ENCODE data around the gene GABARAPL2.
A peak's percentile ranks its signal among the peaks of the same experiment; 100 is the strongest.

GABARAPL2 gene

DNA sequence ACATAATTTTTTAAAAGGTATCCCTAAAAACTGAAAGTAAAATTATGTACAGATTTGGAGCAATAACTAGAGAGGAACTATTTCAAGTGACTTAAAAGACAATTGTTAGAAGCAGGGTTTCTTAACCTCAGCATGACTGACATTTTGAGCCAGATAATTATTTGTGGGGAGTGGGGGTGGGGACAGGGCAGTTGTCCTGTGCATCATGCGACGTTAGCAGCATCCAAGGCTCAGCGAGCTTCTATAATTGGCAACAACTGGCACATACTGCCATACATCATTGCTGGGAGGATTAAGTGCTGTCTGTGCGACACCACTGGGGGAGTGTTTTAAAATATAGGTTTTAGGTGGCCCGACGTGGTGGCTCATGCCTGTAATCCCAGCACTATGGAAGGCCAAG, 27.1 kb downstream of the GABARAPL2 start:
- FAIRE-seq: no peak

DNA sequence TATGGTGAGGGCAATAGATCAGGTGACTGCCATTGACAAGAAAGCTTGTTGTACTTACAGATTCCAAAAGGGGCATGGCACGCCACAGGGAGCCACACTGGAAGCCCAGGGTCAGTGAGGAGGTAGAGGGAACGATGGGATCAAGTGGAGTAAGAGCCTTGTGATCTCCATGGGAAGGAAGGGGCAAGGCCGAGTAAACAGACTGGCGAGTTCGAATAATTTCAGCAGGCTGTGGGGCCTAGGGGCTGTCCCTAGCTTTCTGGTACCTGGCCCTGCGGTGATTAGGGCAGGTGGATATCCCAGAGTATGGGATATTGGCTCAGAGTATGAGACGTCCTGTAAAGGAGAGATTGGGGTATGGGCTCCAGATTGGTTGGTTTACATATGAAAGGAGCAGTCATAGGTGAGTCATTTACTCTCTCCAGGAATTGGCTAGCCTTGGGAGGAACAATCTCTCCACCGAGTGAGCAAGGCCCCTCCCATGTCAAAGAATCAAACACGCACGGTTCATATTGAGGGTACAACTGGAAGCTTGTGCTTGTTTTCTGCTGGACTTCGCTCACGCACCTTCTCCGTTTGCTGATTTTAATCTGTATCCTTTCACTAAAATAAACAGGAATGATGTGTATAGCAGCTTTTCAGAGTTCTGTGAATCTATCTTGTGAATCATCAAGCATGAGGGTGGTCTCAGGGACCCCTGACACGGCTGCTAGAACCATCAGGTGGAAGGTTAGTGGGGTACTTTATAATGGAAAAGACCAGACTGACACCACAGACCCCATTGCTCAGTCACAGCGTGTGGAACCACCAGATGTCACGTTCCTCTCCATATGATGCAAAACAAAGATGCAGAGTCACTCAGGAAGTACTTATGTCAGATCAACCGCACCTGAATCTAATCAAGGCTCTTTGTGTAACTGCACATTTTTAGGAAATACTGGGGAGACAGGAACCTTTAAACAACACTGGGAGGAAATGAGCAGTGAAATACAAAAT, 27.9 kb downstream of the GABARAPL2 start:
- FAIRE-seq: no peak

DNA sequence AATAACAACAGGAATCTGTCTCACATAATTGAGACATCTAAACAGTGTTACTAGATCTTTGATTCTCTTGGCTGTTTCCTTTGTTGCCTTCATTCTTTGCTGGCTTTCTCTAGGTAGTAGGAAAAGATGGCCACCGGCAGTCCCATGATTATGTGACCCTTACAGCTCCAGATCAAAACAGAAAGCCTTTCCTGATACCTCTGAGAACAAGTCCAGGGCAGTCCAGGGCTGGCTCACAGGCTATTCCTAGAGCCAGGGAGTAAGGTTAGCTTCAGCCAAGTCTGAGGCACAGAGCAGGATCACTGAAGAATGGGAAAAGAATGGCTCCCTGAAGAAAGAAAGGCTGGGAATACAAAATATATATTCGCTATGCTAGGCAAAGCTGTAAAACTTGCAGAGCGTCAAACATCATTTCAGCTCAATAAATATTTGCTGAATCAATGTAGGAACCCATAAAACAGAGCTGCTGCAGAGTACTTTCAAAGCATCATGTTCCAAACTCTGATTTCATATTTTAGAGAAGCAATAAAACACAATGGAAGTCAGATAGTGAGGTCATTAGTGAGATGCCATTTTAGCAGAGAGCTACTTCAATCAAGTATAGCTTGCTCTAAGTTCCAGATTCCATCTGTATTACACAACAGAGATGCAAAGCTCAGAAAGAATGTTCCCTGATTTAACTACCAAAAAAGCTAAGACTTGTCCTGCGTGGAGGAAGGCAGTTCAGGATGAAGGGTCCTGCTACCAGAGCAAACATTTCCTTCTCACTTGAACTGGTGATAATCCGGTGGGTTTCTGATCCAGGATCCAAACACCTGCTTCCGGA, 33.5 kb downstream of the GABARAPL2 start:
- no peak for FAIRE-seq

DNA sequence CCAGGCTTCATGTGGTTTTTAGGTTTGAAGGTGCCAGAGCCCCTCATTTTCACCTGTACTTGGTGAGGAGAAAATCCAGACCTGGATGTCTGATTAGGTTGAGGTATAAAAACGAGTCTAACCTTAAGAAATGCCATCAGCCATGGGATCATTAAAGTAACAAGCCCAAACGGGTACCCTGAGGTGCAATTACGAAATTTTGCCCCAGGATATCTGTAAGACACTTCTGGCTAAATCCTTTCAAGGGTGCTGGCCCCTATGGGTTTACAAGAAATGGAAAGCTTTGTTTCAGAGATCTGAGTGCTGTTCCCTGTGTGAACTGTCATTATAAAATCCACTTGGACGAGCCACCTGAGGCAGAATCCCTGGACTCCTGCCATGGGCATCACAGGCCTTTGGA, 37.1 kb downstream of the GABARAPL2 start:
- FAIRE-seq: no peak

DNA sequence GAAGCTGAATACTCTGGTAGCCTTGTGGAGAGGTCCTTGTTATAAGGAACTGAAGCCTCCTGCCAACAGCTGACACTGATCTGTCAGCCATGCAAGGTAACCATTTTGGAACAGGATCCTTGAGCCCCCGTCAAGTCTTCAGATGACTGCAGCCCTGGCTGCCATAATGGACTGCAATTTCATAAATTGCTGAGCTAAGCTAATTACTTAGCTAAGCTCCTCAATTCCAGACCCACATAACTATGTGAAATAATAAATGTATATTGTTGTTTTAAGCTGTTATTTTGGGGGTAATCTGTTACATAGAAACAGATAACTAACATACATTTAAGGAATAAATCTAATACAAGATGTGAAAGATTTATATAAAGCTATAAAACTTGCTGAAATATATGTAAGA, 40.3 kb downstream of the GABARAPL2 start:
- no peak for FAIRE-seq

DNA sequence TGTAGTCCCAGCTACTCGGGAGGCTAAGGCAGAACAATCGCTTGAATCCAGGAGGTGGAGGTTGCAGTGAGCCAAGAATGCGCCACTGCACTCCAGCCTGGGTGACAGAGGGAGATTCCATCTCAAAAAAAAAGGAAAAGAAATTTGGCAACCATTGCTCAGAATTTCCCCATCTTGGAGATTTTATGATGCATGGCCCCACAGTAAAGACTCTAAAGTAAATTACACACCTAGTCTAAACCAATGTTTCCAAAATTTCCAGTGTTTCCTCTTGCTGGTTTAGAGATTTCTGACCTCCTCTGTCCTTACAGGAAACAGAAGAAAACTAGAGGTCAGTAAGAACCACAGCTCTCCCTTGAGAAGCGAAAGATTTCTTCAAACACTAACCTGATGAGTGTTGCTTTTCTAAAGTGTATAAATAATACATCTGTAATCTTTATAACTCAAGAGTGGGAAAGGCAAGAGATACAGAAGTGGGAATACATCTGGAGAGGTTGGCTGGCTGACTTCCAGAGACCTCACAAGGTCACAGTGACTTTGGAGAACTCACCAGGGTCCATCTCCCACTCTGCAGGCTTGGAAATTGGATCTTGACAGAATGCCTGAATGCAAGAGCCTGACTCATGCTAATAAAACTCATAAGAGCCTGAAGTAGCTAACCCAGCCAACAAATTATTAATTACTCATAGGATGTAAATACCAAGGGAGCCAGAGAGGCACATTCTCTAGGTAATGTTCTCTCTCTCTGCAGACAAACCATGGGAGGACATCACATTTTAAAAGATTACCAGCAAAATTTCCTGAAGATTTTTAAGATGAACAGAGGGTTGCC, 48.1 kb downstream of the GABARAPL2 start:
- no peak for FAIRE-seq

DNA sequence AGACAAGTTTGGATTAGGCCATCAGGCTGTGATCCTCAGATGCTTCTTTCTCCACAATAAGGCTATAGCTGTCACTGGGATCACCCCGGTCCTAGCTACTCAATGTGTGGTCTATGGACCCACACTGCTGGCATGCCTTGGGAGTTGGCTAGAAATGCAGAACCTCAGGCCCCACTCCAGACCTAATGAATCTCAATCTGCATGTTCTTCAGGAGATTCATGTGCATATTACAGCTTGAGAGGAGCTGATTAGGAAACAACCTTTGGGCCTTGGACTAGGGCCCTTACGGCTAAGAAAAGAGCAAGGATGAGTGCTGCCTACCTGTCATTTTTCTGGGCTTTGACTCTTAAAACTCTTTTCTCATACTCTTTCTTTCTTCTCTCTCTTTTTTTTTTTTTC, 49.4 kb downstream of the GABARAPL2 start:
- no peak for FAIRE-seq

DNA sequence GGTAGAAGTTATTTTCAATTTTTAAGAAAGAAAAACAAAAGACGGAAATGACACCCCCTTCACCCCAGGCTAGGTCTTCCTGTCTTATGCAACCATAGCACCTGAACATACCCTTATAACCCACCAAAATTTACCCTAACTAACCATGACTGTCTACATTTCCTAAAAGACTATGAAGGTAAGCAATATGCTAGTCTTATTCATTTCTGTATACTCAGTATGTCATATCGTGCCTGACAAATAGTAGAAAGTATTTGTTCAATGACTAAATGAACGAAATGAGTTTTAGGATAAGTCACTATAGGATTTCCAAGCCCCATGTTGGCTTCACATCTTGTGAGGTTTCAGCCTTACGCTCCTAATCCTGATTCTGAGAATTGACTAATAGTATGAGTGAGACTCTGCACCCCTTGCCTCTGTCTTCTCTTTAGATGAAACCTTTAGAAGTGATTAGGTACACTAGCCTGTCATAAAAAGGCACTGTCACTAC, 50.4 kb downstream of the GABARAPL2 start:
- no peak for FAIRE-seq

DNA sequence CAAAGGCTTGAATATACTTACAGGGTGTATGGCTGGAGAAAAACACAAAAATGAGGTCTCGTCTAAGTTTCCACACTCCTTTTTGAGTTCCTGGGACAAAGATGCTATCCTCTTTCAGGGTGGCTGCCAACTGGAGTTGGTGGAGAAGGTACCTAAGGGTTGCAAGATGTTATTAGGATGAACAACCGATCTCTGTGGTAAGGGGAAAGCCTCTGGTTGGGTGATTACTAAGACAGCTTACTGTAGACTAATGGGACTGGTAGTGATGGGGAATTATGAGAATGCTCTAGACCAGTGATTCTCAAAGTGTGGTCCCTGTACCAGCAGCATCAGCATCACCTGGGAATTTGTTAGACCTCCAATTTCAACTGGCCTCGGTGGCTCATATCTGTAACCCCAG, 50.9 kb downstream of the GABARAPL2 start:
- FAIRE-seq: no peak

DNA sequence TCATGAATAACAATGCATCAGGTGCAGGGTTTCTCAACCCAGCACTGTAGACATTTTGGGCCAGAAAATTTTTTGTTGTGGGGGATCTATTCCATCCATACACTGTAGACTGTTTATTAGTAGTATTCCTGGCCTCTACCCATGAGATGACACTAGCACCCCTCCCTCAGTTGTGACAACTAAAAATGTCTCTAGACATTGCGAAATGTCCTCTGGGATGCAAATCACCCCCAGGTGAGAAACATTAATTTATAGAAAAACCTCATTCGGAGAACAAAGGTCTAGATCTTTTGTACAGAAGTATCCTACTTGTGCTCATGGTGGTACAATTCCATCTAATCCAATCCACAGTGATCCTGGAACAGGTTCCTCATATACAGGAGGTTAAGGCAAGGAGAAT, 52.6 kb downstream of the GABARAPL2 start:
- FAIRE-seq: no peak

DNA sequence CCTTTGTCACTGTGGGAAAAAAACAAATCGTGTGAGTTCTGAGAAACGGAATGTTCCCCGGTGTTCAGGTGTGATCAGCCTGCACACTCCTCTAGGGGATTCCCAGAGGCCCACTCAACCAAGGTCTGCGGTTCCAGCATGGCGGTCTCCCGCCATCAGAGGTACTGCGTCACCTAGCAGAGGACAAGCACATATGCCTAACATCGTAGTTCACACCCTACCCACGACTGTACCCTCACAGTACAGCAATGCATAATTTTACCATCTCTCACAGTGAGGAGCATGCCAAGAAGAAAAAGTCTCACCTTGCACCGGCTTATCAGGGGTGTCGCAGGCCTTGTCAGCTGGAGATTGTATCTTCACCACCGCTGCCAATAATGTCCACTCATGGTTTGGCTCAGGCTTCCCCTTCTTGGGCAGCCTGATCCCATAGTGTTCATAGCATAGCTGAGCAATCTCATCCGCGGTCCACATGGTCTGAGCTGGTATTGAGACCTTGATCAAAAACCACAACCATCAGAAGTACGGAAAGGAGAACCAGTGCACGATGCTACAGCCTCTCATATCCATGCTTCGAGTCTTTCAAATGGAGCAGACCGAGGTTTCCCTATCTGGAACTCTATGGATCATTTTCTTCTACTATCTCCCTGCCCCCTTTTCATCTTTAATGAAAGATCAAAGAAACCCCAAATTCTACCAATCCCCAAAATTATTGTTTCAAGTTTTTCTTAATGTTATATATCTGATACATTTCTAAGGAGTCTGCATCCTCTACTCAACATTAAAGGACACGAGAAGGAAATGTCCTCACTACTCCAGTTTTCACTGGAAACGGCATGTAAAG, 54.4 kb downstream of the GABARAPL2 start:
- FAIRE-seq: no peak

DNA sequence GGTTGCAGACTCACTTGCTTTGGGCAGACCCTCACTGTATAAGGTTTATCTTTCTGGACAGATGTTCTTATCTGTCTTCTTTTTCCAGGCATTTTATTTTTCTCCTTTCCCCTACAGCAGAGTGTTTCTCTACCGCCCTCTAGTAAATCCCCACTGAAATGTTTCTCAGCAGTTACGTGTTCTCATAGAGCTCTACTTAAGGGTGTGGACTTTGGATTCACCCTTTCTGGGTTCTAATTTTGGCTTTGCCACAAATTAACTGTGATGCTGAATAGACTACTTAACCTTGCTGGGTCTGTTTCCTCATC, 54.9 kb downstream of the GABARAPL2 start:
- no peak for FAIRE-seq

DNA sequence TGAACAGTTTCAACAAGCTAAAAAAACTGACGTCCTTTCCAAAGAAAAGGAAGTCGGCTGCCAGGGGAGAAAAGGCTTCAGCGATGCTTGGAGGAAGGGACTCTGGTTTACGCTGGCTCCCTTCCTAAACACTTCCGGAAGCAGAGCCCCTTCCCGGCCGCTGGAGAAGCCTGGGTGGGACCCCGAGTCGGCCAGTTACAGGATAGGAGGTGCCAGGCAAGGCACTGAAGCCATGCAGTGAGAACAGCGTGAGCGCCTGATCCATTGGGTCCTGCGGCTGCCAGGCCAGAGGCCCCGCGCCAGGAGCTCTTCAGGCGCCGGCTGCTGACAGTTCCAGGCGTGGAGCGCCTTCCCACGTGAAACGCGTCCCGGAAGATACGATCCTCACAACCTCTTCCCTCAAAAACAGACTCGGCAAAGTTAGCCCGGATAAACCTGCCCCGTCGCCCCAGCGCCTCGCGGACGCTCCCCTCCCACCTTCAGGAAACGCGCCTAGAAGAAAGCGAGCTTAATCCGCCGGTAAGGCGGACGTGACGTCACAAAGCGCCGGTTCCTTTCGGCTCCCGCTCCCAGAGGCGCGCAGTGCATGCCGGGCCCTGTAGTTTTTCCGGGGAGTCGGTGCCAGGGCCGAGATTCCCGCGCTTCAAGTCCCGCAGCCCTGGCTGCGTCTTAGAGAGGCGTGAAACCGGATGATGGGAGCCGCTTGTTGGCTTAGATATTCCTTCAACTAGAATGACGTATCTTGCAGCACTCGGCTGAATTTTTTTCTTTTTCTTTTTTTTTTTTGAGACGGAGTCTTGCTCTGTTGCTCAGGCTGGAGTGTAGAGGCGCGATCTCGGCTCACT, 56.8 kb downstream of the GABARAPL2 start, which contains the start of gene ADAT1:
TSS of gene ADAT1 (minus strand) at position 521 of the 845 bp plus-strand sequence. CDS start 2,482 bp downstream, outside the sequence.
- FAIRE-seq: peak; percentile 81

DNA sequence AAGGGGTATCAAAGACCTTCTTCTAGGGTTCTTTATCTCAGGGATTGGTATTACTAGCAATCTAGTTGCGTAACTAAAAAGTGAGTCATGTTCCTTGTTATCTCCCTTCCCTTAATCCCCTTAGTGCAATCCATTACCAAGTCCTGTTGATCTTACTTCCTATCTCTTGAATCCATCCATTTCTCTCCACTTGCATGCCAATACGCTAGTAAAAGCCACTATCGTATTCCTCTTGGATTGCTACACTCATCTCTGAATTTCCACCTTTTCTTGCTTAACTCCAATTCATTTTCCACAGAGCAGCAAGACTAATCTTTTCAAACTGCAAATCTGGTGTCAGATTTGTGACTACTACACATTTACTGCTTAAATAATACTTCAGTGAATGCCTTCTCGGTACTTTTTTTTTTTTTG, 58.7 kb downstream of the GABARAPL2 start:
- FAIRE-seq: no peak

DNA sequence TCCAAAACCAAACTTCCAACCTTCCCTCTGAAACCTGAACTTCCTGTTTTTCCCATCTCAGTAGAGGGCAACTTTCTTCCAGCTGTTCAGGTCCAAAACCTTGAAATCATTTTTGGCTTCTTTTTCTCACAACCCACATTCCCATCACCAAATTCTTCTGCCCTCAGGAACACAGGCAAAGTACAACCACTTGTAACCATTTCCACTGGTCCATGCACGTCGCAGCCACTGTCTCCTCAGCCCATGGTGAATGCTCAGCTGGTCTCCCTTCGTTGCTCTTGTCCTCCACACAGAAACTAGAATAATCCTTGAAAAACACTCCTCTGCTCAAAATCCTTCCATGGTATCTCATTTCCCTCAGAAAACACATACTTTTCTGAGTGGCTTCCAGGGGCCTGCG, 60.6 kb downstream of the GABARAPL2 start:
- no peak for FAIRE-seq
